Lung microvascular endothelial cell (primary cell): ENCODE measurements around the gene GPATCH2L. TPM values are rescaled to one million over a fixed set of nuclear protein-coding genes. Genes with fewer than 3 reads are reported as not detected.

ENCODE experiments used
- DNase-seq, 2 donors: peaks; one replicate each; pipeline versions ENCODE4 v3.0.0 to v3.0.0-alpha.2; 2010; ENCODE audit warnings: low read depth in 2 of 2
- total RNA-seq: library from RNA; depleted of rRNA; stranded (reverse); fragments of >200 nt; gene quantifications from 2 replicates; pipeline ENCODE4 v1.2.1, GENCODE V29; 2014

Gene GPATCH2L
- total RNA-seq: 25.5 and 32.3 TPM in 2 replicates

DNA sequence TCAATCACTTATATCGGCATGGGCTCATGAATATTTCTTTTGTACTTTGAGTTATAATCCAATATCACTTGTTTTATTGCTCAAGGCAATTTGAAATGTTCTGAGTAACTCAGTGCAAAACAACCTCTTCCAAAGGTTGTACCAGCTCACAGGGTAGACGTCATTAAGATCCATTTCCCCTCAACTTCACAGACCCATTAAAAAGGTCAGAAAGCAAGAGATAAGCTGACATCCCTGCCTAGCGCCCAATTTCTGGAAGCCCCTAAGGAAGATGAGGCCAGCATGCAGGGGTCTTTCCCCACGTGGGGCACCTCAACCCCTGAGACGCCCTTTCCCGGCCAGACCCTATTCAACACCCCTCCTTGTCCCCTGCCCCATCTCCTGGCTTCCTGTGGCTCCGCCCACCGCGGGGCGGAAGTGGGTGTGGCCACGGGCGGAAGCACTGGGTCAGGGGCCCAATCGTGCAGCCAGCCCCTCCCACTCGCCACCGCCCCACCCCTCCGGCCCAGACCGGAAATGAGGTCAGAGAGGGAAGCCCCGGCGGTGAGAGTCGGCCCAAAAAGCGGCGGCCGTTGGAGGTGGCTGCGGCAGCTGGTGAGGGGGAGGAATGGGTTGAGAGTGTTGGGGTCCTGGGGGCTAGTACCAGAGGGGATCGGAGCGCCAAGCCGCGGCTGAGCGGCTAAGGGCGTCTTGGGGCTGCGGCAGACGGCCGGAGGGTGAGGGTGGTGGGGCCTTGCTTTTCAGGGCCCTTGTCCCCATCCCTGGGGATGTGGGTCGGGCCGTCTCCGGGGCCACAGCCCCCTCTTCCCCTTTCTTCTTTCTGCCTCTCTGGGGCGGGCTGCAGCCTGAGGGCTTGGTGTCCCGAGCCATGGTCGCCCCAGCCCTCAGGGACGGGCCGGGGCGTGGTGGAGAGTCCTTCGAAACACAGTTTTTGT lies at the start of gene GPATCH2L:
TSS of gene GPATCH2L (plus strand) at position 525 of the 935 bp plus-strand sequence. CDS start 2,442 bp downstream, outside the sequence.
- DNase-seq: peak; percentile 89 to 90

DNA sequence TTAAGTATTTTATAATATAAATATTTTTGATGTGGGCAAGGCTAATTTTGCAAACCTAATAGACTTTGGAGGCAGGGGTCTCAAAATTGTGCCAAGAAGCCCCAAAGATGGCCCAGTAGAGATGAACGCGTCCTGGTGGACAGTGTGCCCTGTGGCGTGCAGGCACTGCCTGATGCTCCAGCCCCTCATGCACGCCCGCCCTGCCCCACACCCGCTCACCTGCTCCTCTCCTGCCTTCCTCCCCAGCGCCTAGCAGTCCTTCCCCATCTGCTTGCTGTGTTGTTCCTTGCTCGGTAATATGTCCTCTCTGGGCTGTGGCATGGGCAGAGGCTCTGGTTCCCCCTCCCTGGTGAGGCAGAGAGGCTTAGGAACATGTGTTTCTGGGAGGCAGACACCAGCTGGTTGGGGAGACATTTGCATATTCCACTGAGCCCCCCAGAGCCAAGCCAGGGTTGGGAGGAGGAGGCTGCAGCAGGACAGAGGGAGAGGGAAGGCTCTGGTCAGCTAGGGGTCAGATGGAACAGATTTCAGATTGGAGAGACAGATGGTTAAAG lies 46.8 kb upstream of the GPATCH2L start:
- DNase-seq: no peak

DNA sequence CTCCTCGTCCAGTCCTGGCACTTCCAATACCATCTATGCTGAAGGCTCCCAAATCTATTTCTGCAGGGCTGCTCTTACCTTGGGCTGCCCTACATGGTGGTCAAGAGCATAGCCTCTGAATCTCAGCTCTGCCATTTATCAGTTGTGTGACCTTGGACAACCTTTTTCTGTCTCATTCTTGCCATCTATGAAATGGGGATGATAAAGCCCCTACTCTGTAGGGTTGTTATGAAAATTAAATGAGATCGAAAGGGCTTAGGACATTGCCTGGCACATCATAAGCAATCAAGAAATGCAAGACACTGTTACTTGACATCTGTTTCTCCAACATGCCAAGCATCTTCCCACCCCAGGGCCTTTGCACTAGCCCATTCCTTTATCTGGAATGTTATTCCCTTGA lies 45.5 kb upstream of the GPATCH2L start:
- no peak for DNase-seq

DNA sequence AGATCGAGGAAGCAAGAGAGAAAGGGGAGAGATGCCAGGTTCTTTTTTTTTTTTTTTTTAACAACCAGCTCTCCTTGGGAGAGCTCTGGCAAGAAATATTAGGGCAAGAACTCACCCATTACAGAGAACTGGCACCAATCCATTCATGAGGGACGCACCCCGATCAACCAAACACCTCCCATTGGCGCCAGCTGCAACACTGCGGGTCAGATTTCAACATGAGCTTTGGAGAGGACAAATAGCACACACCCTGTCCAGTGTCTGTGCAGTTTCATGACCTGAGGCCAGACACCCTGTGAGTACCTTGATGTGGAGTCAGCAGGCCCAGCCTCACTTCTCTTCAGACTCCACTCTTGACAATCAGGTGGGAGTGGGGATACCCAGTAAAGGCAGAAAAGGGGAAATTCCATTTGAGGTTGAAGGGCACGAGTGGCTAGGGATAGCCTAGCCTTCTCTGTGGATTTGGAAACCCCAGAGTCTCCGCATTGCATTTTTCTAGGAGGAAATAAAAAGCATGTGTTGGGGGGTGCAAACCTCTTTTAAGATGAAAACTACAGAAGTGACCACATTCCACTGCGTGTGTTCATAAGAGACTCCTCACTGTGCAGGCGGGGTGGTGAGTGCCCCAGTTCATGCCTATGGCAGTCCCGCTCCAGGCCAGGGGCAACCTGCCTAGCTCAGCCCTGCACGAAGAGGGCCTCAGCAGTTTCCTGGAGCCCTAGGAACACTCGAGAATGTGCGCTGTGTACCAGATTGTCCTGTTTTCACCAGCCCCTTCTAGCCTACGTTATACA lies 42.4 kb upstream of the GPATCH2L start:
- DNase-seq: no peak

DNA sequence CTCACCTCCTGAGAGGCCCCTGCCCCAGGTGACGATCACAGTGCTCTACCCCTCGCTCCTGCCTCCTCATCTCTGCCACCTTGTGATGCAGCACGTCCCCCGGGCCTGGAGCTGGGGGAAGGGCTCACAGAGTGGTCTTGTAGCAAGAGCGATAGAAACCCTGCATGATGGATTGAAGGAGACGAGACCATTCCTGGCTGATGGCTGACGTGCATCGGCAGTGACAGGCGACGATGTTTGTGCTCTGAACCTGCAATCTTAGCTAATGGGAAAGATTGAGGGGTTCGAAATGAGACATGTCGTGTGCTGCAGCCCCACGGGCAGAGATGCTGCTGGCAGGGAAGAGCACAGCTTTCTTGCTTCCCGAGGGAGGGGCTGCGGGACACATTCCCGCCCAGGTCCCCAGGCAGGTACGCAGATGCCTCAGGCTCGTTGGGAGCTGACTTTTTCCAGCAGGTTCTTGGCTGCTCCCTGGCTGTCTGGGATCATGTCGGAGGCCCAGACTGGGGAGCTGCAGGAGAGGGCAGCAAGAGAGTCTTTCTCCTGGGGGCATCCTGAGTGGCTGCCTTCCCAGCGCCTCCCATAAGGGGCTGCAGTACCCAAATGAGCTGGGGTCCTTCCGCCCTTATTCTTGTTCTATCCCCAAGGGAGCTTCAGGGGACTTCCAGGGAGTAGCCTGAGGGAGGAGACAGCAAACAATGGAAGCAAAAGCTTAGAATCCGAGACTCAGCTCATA lies 38.7 kb upstream of the GPATCH2L start:
- no peak for DNase-seq

DNA sequence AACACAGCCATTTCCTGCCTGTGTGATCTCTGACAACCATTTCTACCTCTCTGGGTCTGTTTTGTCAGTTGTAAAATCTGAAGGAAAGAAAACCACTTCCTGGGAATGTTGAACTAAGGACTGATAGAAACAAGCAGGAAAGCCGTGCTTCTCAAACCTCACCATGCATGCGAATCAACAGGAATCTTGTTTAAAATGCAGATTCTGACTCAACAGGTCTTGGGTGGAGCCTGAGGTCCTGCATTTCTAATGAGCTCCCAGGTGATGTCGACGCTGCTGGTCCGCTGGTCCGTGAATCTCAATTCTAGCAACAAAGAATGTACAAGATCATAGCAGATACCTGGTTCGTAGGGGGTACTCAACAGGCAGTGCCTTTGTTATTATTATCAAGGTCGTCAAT lies 38.0 kb upstream of the GPATCH2L start:
- no peak for DNase-seq

DNA sequence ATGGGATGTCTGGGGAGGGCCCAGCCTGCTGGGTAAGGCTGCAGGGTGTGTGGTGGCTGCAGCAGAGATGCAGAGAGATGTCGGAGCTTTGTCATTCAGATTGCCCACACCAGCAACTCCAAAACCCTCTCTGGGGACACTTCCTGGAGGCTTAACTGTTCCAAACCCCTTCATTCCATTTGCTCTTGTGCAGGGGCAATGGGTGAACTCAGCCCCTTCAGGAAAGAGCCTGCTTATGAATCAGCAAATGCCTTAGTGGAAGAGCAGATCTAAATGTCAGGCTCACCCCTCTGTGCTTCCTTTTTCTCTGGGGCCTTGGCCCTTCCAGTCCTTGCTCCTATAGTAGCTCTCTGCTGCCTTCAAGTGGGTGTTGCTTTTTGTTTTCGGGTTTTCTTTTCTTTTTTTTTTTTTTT lies 36.7 kb upstream of the GPATCH2L start:
- DNase-seq: no peak

DNA sequence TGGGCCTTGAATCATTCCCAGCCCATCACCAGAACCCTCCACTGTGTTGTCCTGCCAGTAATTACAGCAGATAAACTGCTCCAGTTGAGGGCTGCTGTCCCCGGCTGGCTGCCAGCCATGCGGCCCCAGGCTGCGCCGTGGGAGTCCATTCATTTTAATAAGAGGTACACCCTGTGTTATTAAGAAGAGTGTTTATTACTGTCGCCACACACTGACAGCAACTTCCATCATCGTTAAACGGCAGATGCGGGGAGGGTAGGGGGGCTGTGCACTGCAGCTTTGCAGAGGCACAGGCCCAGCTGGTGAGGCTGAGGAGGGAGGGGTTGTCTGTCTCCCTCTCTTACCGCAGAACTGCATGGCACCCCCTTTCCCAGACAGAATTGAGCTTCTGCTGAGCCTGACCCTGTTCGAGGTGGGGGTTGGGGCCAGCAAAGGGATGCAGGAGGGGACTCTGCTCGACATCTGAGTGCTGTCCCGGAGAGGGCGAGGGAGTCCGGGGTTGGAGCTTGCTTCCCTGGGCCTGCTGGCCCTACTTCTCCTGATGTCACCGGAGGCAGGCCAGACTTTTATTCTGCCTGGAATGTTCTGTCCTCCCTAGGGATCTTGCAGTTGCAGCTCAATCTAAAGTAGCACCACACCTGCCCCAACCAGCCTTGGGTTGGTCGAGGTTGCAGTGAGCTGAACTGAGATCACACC lies 33.8 kb upstream of the GPATCH2L start:
- no peak for DNase-seq

DNA sequence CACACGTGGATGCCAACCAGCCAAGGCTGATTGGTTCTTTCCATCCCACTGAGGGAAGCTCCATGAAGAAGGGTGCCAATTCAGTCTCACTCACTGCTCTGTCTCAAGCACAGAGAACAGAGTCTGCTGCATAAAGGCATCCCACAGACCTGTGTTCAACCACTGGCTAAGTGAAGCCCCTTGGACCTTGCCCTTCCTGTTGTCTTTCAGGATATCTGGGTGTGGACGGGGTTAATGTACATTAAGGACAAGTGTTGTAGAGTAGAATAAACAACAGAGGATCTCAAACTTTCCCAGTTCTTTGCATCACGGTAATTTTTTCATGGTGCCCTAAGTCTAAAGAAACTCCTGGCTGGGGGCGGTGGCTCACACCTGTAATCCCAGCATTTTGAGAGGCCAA lies 33.1 kb upstream of the GPATCH2L start:
- DNase-seq: no peak

DNA sequence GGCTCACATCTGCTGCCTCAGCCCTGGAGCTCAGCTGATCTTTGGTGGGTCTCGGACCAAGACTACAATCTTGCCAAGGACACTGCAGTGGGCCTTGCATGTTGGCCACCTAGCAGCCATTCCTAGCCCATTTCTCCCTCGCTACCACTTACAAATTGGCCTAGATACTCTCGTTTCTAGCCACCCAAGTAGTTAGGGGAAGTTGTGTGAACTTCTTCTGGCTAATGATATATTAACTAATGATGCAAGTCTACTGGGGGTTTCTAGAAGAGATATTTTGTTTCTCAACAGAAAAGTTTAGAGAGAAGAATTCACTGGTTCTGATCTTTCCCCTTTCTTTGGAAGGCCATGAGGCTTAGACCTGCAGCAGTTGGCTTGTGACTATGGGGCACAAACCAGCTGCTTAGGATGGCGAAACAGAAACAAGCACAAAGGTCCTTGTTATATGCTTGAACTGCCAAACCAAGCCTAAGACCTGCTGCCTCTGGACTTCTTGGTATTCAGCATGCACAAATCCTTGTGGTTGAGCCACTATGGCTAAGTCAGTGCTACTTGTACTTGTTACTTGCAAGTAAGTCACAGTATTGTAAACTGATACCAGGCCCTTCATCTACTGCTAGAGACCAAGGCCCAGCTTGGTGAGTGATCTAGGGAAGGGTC lies 30.5 kb upstream of the GPATCH2L start:
- DNase-seq: no peak

DNA sequence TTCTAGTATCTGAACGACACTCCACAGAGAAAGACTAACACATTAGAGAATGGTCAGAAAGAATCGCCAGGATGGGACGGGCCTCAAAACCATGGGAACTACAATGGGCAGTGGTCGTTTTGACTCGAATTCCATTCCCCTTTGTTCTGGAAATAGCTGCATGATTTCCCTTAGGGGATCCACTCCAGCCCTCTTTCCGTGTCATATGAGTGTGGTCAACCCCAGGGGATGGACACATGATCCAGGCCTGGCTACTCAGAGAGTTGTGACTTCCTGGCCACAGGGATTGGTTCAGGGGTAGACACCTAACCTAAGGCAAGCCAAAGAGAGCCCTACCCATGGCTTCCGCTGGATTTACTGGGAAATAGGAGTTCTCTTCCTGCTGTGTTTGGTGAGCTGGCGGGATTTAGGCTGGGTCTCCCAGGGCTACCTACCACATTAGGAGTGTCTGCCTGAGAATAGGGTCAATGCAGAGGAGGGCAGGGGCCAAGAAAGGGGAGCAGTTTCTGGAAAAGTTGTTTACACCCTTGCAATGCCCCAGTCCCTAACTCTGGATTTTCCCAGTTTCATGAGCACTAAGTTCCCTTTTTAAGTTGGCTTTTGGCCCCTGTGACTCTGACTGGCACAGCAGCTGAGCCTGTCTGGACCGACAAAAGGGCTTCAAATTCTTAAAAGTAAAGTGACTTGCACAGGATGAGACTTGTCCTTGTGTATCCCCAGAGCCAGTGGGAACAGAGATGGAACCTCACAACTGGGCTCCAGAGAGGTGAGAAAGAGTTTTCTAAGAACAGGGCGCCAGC lies 28.1 kb upstream of the GPATCH2L start:
- no peak for DNase-seq

DNA sequence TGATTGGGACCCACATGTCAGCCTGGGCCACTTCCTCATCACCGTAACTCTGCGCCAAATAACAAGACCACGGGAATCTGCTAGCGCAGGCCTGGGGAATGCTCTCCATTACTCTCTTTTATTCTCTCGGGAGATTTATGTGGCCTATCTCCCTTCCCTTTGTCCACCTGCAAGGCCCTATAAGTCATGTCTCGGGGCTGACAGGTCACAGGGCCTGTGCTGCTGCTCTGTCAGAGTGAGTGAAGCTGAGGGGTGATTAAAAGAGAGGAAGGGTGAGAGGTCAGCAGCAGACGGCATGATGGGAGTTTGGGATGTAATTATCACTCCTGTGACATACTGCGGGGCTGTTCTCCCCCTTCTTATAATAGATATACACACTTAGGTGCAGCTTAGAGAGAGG lies 26.2 kb upstream of the GPATCH2L start:
- no peak for DNase-seq

DNA sequence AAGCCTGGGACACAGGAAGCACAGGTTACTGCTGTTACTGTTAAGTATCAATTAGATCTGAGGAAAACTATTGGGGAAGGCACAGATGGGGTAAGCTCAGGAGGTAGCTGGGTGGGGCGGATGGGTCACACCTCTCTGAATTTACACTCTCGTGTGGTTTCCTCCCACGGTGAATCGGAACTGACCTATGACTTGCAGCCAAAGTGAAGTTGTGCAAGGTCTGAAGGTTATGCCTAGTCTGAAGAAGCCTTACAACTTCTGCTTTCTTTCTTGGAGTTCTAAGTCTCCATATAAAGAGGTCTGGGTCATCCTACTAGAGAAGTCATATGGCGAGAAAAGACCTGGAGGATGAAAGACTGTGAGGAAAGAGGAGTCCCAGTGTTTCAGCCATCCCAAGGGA lies 25.6 kb upstream of the GPATCH2L start:
- no peak for DNase-seq

DNA sequence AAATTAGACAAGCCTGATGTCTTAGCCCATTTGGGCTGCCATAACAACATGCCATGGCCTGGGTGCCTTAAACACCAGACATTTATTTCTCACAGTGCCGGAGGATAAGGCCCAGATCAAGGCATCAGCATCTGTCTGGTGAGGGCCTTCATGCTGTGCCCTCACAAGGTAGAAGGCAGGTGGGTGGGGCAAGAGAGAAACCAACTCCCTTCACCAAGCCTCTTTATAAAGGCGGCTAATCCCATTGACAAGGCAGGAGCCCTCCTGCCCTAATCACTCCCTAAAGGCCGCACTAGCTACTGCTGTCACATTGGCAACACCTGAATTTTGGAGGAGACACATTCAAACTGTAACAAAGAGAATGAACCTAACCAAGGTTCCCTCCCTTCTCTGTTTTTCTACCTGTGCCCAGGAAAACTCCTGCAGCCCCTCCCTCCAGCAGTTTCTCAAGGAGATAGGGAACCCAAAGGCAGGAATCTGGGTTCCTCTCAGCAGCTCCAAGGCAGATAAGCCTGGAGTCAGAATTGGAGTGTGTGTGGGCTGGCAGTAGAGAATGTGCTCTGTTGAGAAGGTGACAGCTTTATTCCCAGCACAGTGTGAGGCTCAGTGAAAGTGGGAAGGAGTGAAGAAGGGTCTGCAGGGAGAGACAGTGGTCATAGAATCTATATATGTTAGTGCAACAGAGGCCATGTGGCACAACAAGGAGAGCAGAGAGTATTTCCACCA lies 21.7 kb upstream of the GPATCH2L start:
- DNase-seq: no peak

DNA sequence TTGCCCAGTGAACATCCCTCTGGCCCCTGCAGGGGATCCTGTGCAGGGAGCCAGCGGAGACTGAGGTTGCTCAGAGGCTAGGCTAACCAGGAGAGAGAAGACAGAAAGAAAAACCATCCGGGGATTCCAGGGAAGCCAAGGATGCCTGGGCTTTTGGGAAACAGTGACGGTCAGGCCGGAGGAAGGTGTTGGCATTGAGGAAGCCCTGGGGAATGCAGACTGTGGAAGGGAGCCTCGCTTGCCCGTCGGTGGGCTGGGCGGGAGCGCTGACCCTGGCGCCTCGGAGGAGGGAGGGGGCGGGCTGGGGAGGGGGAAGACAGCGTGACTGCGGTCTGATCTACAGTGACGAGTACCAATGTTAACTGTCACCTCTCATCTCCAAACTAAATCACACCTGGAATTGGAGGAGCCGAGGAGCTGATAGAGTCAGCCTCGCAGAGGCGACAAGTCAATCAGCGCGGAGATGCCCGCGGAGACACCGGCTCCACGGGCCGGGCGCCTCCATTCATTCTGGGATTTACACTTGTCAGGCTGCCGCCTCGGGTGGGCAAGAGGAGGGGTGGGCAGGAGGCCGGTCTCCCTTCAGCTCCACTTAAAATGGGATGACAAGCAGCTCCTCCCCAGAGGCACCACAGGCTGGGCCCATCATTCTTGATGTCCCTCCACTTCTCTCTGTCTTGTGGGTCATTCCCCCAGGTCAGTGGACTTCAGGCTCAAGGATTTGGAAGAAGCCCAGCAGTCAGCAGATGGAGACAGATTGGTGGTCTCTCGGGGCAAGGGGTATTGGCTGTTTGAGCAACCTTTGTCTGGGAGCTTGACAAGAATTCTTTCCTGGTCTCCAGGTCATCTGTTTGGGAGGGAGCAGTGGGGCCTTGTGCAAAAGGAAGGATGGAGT lies 20.4 kb upstream of the GPATCH2L start:
- DNase-seq: no peak

DNA sequence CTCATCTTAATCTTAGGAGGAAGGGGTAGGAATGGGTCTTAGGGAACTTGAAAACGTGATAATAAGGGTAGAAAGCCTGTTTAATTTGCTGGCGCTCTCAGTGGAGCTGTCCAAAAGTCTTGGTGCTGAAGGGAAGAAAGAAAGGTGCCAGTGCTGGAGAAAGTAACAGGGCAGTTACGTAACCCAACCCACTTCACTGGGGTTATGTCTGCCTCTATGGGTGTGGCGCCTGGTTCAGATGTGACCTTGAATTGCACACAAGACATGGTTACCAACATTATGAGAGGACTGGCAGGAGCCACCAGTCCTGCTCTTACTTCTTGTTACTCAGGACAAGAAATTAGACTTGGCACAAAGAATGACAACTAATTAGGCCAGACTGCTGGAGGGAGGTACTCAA lies 18.6 kb upstream of the GPATCH2L start:
- DNase-seq: peak; percentile 35 to 40

DNA sequence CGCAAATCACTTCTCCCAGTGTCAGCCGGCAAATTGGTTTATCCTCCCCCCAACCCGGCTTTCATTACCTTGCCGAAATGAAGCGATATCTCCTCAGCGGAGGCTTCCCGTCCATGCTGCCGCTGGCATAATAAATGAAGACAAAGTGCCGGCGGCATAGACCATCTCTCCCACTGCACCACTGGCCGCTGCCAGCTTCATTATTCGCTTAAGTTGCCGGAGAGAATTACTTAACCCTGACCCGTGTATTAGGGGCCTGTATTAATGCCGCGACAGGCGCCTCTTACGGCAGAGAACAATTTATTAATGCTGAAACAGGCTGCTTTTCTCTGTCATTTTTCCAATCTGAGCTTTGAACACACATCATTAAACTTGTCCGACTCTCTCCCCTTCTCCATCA lies 17.5 kb upstream of the GPATCH2L start:
- DNase-seq: no peak

DNA sequence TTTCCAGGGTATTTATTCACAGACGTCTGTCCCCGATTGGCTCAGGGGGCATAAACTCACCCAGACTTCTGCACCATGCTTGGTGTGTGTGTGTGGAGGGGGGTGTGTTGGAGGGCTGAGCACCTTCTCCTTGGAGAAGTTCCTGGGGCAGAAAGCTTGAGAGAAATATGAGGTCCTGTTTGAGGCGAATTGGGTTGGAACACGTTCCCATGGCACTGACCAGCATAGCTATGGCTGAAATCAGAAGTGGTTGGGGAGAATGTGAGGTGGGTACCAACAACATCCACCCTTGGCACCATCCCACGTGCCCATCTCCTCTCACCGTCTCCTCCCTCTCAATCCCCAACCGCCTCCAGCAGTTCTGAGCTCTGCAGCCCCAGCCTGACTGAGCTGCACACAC lies 16.0 kb upstream of the GPATCH2L start:
- no peak for DNase-seq
